Fibroblast of peridontal ligament (primary cell): ENCODE results near the gene TRAPPC12.
"Not testable (repeated sequence)": the region's sequence is repeated elsewhere in the genome, so short reads cannot be mapped to it uniquely, and the experiment has no call there.

ENCODE experiments used
- DNase-seq: peaks from one replicate; pipeline ENCODE4 v3.0.0-alpha.2; 2010; ENCODE audit errors: extremely low read depth

The TRAPPC12 gene

DNA sequence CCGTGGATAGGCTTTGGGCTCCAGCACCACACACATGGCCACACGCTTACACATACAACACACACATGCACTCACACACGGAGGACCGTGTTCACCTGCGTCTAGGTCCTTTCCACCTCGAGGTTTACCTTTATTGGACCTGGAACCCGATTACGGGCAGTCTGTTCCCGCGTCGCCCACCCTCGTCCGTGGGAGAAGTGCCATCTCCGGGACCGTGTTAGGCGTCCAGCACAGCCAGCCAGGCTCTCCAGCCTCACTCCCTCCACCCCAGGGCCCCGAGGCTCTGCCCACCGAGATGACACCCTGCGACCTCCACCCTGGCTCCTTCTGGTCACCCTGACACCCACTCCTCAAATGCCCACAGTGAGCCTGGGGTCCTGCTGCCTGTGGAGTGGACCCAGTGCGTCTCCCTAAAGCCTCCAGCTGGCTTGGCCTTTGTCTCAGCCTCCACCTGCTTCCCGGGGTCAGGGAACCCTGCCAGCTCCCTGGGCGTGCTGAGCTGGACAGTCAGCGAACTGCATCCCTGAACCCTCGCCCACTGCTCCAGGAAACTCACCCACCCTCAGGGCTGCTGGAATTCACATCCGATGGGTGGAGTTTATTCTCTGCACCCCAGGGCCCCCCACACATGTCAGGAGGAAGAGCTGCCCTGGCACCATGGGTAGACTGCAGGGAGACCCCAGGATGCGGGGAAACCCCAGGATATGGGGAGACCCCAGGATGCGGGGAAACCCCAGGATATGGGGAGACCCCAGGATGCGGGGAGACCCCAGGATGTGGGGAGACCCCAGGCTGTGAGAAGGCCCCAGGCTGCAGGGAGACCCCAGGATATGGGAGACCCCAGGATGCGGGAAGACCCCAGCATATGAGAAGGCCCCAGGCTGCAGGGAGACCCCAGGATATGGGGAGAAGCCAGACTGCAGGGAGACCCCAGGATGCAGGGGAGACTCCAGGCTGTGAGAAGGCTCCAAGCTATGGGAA, 106.8 kb downstream of the TRAPPC12 start:
- DNase-seq, result no peak

GRCh38 chr2:3487028-3487425, 107.5 kb downstream of the TRAPPC12 start:
- DNase-seq, result no peak

GRCh38 chr2:3487432-3487831, 107.9 kb downstream of the TRAPPC12 start:
- DNase-seq, result no peak

DNA sequence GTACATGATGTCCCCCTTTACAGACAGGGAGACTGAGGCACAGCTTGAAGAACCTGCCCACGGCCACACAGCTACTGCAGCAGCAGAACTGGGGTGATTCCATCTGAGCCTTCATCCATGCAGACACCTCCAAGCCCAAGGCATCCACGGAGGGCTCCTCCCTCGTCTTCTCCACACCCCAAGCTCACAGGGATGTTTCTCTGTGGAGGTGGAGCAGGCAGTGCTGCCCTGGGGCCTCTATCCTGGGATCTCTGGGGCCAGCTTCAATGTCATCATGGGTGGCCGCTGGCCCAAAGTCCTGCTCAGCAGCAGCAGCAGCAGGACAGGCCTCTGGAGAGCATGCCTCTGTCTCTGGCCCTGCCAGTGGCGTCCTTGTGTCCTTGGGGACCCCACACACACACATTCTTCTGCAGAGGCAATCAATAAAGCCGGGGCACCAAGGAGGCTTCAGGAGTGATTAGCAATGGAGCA, 108.6 kb downstream of the TRAPPC12 start:
- DNase-seq, result no peak

- no peak for DNase-seq
Observed at GRCh38 chr2:3488855-3489763, 109.6 kb downstream of the TRAPPC12 start.

- no peak for DNase-seq
Observed at GRCh38 chr2:3489764-3490115, 110.2 kb downstream of the TRAPPC12 start.

DNA sequence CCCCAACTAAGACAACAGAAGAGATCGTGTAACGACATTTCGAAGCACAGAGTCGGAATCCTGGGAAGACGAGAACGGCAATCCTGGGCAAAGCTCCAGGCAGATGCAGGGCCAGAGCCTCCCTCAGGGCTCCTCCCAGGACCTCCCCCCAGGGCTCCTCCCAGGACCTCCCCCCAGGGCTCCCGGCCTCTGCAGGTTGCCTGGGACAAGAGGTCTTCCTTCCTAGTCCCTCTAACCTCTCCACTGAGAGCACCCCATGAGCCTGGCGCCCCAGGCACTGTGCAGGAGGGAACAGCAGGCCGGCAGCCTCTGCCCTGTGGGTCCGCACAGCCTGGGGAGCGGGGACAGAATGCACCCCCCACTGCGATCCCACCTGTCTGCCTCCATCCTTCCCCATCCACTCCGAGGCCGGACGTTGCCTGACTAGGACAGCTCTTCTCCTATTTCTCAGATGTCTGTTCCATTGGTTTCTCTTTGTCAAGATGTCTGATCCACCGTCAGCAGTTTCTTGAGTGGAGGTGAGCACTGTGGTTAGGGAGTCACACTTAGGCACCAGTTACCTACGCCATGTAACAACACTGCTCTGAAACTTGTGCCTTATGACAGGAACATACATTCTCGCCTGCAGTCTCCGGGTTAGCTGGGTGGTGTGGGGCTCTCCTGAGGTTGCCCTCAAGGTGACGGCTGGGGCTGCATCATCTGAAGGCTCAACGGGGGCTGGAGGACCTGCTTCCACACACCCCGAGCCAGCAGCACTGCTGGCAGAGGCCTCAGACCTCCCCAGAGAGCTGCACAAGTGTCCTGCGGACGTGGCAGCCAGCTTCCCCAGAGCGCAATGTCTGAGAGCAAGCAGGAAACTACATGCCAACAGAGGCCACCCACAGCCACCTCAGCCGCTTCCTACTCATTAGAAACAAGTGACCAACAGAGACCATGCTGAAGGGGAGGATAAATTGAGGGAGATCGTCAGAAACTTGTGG, 111.0 kb downstream of the TRAPPC12 start:
- DNase-seq, result no peak

DNA sequence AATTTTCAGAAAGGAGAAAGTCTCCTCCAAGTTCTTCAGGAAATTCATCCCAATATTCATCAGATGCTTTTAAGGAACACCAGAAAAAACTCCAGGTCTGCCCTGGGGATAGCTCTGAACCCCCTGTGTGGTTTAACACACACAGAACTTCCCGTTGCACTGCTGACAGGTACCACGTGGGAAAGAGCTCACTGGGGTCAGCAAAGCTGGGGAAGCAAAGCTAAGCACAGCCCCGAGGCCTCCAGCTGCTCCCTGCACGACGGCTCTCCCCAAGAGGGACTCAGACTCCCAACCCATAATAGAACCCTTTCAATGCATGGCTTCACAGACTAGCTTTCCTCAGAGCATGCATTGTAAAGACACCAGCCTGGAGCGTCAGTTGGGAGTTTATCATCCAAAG, 111.8 kb downstream of the TRAPPC12 start:
- DNase-seq, result no peak

DNA sequence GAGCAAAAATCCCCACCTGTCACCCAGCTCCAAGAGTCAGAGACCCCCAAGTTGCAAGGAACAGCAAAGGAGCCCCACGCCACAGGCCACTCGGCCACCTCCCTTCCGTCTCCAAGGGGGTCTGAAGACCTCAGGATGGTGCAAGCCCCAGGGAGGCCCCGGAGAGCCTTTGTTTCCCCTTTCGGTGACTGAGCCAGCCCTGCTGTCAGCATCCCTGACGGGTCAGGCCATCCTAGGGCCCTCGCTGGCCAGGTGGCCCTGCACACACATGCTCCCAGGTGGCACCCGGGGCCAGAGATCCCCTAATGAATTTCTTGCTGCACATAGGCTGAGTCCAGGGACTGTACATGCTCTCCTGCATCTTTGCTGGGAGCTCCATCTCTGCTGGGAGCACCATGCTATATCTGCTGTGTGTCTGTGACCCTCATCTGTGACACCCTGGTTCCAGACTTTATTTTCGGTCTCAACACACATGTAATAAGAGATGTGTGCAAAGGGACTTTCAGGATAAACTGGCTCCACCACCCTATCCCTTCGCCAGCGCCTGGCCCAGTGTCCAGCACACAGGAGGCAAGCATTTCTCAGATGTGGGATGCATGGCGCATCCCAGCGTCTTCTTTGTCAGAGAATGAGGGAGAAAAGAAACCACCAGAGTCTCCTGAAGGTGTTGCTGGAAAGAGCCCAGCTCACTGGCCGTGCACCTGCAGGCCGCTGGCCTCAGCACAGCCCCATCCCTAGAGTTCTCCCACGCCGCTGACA, 112.4 kb downstream of the TRAPPC12 start:
- DNase-seq, result no peak

DNA sequence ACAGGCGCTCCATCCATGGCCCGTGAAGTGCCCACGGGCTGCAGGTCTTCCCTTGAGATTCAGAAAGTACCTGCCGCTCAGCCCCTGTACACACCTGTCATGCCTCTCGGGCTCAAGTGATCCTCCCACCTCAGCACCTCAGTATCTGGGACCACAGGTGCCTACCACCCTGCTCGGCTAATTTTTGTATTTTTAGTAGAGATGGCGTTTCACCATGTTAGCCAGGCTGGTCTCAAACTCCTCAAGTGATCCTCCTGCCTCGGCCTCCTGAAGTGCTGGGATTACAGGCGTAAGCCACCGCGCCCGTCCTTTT, 112.9 kb downstream of the TRAPPC12 start:
- DNase-seq, result not testable (repeated sequence)

- DNase-seq, result no peak
Observed at GRCh38 chr2:3492951-3493614, 113.6 kb downstream of the TRAPPC12 start.

DNA sequence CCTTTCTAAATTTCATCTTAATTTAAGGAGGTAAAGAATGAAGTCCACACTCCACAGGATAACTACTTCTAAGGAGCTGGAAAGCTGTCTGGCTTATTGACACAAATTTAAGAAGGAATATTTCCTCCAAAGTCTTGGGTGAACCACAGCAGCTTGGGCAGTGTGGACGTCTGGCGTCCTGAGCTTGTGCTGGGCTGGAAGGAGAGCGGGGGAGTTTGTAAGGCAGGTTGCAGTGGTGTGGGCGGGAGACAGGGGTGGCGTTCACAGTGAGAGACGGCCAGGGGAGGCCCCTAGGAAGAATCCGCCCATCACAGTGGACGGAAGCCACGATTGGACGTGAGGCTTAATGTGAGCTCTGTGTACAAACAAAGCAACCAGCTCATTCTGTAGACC, 114.1 kb downstream of the TRAPPC12 start:
- DNase-seq, result peak; percentile 11

DNA sequence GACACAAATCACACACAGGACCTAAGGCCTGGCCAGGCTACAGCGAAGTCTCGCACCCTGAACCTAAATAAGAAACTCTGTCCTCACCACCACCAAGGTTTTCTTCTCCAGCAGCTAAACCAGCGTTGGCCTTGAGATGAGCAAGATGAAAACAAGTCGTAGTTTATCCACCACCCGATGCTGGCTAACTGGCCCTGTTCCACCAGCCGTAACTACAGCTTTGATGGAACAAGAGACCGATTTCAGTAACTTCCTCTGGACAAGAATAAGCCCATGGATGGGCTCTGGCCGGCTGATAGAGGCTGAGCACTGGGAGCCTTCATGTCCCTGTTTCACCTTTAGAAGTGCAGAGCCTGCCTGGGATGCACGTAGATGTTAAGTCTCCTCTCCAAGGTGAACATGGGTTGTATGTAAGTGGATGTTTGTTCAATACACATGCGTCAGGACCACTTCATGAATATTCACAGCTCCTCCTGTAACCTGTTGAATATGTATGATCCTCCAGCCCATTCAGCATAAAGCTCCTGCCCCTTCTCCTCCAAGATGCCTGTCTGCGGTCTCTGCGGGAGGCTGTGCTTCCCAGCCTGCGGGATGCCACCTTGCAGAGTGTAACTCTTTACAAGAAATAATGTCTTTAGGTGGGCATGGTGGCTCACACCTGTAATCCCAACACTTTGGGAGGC, 115.6 kb downstream of the TRAPPC12 start:
- DNase-seq, result no peak

- not testable (repeated sequence) for DNase-seq
Observed at GRCh38 chr2:3496708-3497080, 117.2 kb downstream of the TRAPPC12 start.

GRCh38 chr2:3498783-3499394, 119.4 kb downstream of the TRAPPC12 start:
- no peak for DNase-seq

DNA sequence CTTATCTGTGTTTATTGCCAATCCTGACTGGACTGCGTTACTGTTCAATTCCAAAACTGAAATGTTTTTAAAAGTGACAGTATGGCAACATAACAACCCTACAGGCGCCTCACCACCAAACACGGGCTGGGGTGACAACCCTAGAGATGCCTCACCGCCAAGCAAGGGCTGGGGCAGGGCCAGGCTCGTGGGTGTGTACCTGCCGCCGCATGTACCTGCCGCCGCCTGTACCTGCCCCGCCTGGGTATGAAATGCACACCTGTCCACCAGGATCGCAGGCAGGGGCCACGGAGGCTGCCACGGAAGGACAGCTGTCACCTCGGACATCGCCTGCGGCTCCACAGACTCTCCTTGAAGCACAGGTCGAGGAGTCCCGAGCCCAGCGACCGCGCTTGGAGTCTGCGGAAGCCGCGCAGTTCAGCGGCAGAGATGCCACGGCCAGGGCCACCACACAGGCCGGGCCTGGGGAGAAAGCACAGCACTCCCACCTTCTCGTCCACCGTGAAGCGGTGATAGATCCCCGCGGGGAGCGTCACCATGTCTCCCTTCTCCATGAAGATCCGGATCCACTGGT, 120.9 kb downstream of the TRAPPC12 start:
- no peak for DNase-seq

GRCh38 chr2:3503046-3503445, 123.6 kb downstream of the TRAPPC12 start:
- no peak for DNase-seq

- no peak for DNase-seq
Observed at GRCh38 chr2:3503483-3503882, 124.0 kb downstream of the TRAPPC12 start.

- no peak for DNase-seq
Observed at GRCh38 chr2:3504741-3505140, 125.2 kb downstream of the TRAPPC12 start.
